HG03378 (cell line): Measurements from ENCODE around the gene CACNG1.
"Not testable (repeated sequence)": the region's sequence is repeated elsewhere in the genome, so short reads cannot be mapped to it uniquely, and the experiment has no call there.

Source experiments
- ATAC-seq: cut with Tn5 transposase; IDR thresholded peaks from one replicate; pipeline ENCODE4 v1.9.1; 2021; ENCODE audit warnings: mild to moderate bottlenecking, moderate library complexity; ENCODE audit not compliant: unreplicated experiment

The CACNG1 gene

GRCh38 chr17:67074781-67075180, 30.4 kb downstream of the CACNG1 start:
- no peak for ATAC-seq

- ATAC-seq, result no peak
These were observed 31.9 kb downstream of the CACNG1 start for GRCh38 chr17:67076290-67076689.

- no peak for ATAC-seq
These were observed 33.9 kb downstream of the CACNG1 start for GRCh38 chr17:67078292-67078691.

- no peak for ATAC-seq
These were observed 35.1 kb downstream of the CACNG1 start for GRCh38 chr17:67079491-67079890.

- no peak for ATAC-seq
These were observed 36.5 kb downstream of the CACNG1 start for GRCh38 chr17:67080804-67081203.

- peak; percentile 51 for ATAC-seq
These were observed 37.8 kb downstream of the CACNG1 start for GRCh38 chr17:67082107-67082506.

GRCh38 chr17:67085406-67085805, 41.1 kb downstream of the CACNG1 start:
- ATAC-seq, result no peak

GRCh38 chr17:67088639-67089038, 44.3 kb downstream of the CACNG1 start:
- ATAC-seq, result no peak

GRCh38 chr17:67090341-67090740, 46.0 kb downstream of the CACNG1 start:
- no peak for ATAC-seq

GRCh38 chr17:67092291-67092690, 47.9 kb downstream of the CACNG1 start:
- ATAC-seq, result no peak

- not testable (repeated sequence) for ATAC-seq
These were observed 48.4 kb downstream of the CACNG1 start for GRCh38 chr17:67092710-67093109.

- ATAC-seq, result no peak
These were observed 49.0 kb downstream of the CACNG1 start for GRCh38 chr17:67093348-67093747.

- ATAC-seq, result not testable (repeated sequence)
These were observed 50.9 kb downstream of the CACNG1 start for GRCh38 chr17:67095291-67095690.

- ATAC-seq, result no peak
These were observed 51.4 kb downstream of the CACNG1 start for GRCh38 chr17:67095803-67096202.

GRCh38 chr17:67096609-67097008, 52.3 kb downstream of the CACNG1 start:
- no peak for ATAC-seq

- ATAC-seq, result no peak
These were observed 53.7 kb downstream of the CACNG1 start for GRCh38 chr17:67098006-67098405.

- not testable (repeated sequence) for ATAC-seq
These were observed 60.3 kb downstream of the CACNG1 start for GRCh38 chr17:67104641-67105040.

- no peak for ATAC-seq
These were observed 60.9 kb downstream of the CACNG1 start for GRCh38 chr17:67105213-67105612.
